NCI-H1930 (cell line): ENCODE measurements around the gene ZNF527.
"Not testable (repeated sequence)": the region's sequence is repeated elsewhere in the genome, so short reads cannot be mapped to it uniquely, and the experiment has no call there.

ENCODE experiments used
- DNase-seq, 2 experiments: peaks; one replicate each; lab custom pipeline; 2025; lab: John Stamatoyannopoulos, UW

The ZNF527 gene

GRCh38 chr19:37370880-37371661 is at the start of gene ZNF527:
Gene ZNF527 (plus strand): TSS chr19:37371099. CDS start chr19:37374199, 3,100 bp downstream.
- peak; percentile 96 to 98 for DNase-seq

GRCh38 chr19:37329686-37330085 is 41.2 kb upstream of the ZNF527 start:
- DNase-seq, result peak in 1 of 2 experiments; percentile 12

- no peak for DNase-seq
These were observed 38.1 kb upstream of the ZNF527 start for GRCh38 chr19:37332839-37333238.

GRCh38 chr19:37333457-37333856 is 37.4 kb upstream of the ZNF527 start:
- DNase-seq, result no peak

- peak; percentile 74 to 83 for DNase-seq
These were observed 36.5 kb upstream of the ZNF527 start for GRCh38 chr19:37334179-37335071.

GRCh38 chr19:37342753-37343152 is 28.1 kb upstream of the ZNF527 start:
- no peak for DNase-seq

- no peak for DNase-seq
These were observed 24.8 kb upstream of the ZNF527 start for GRCh38 chr19:37346091-37346490.

GRCh38 chr19:37348060-37348459 is 22.8 kb upstream of the ZNF527 start:
- no peak for DNase-seq

- DNase-seq, result no peak
These were observed 16.9 kb upstream of the ZNF527 start for GRCh38 chr19:37353968-37354367.

GRCh38 chr19:37355901-37356300 is 15.0 kb upstream of the ZNF527 start:
- no peak for DNase-seq

- DNase-seq, result no peak
These were observed 8.9 kb upstream of the ZNF527 start for GRCh38 chr19:37361994-37362393.

- no peak for DNase-seq
These were observed 8.2 kb upstream of the ZNF527 start for GRCh38 chr19:37362733-37363132.

GRCh38 chr19:37370386-37370879 is 466 bp upstream of the ZNF527 start:
- not testable (repeated sequence) for DNase-seq

- DNase-seq, result no peak
These were observed 18.3 kb downstream of the ZNF527 start for GRCh38 chr19:37389234-37389633.

- DNase-seq, result not testable (repeated sequence)
These were observed 20.5 kb downstream of the ZNF527 start for GRCh38 chr19:37391399-37391798.

GRCh38 chr19:37401078-37401477 is 30.2 kb downstream of the ZNF527 start:
- no peak for DNase-seq

GRCh38 chr19:37403403-37403802 is 32.5 kb downstream of the ZNF527 start:
- DNase-seq, result no peak

GRCh38 chr19:37406140-37406846 is 35.4 kb downstream of the ZNF527 start:
- DNase-seq, result not testable (repeated sequence)

GRCh38 chr19:37412700-37413099 is 41.8 kb downstream of the ZNF527 start:
- DNase-seq, result no peak

- DNase-seq, result no peak
These were observed 42.6 kb downstream of the ZNF527 start for GRCh38 chr19:37413313-37414084.
